Panc1 (cell line): ENCODE results near the gene ITIH5. TPM values are rescaled to one million over a fixed set of nuclear protein-coding genes. Genes with fewer than 3 reads are reported as not detected.

Experiments
- ATAC-seq: fragments of 200-7000 bp; cut with Tn5 transposase; 2 replicates; pipeline ENCODE4 v1.9.1; 2020; ENCODE audit warnings: mild to moderate bottlenecking, moderate library complexity
- BruUV-seq: library from RNA; stranded (reverse); fragments of 400-500 nt; replicated peaks from 2 replicates; lab custom pipeline; 2021; lab: Mats Ljungman, UMichigan
- CTCF ChIA-PET: fragments of 300-600 bp; sonication (Branson Sonifier 250); formaldehyde crosslinking; loops from one replicate; lab custom pipeline; 2022; ENCODE audit warnings: antibody characterized with exemption; lab: Charles Lee
- POLR2A ChIA-PET: fragments of 300-600 bp; sonication (Branson Sonifier 250); formaldehyde crosslinking; loops from one replicate; lab custom pipeline; 2022; ENCODE audit warnings: antibody characterized with exemption; lab: Charles Lee
- DNase-seq: peaks from one replicate; pipeline ENCODE4 v3.0.0-alpha.2; 2010; ENCODE audit warnings: low read depth, low spot score
- H3K27ac ChIP-seq: 2 replicates; pipeline ENCODE4 v1.5.1; 2011; ENCODE audit warnings: mild to moderate bottlenecking, low read length, inconsistent platforms
- H3K27me3 ChIP-seq: fragments of 200-500 bp; sonication (Bioruptor generic); 2 replicates; pipeline ENCODE4 v1.6.0; 2014; ENCODE audit warnings: low read length, inconsistent platforms; ENCODE audit not compliant: control insufficient read depth, insufficient read depth
- H3K36me3 ChIP-seq: fragments of 200-500 bp; sonication (Bioruptor generic); 2 replicates; pipeline ENCODE4 v1.5.1; 2014; ENCODE audit warnings: inconsistent platforms, mild to moderate bottlenecking, low read length, moderate library complexity; ENCODE audit not compliant: control insufficient read depth, insufficient read depth
- H3K4me1 ChIP-seq: 2 replicates; pipeline ENCODE4 v1.5.1; 2011; ENCODE audit warnings: inconsistent platforms, mild to moderate bottlenecking, low read length, moderate library complexity; ENCODE audit not compliant: control insufficient read depth, insufficient read depth
- H3K4me3 ChIP-seq, 2 experiments: 2 replicates each; pipeline ENCODE4 v1.5.1; 2011 to 2012; ENCODE audit warnings: low read depth in 2 of 2, low read length in 2 of 2, mild to moderate bottlenecking in 2 of 2, inconsistent platforms in 1 of 2, moderate library complexity in 1 of 2
- H3K9me3 ChIP-seq: fragments of 200-500 bp; sonication (Bioruptor generic); 2 replicates; pipeline ENCODE4 v1.5.1; 2014; ENCODE audit warnings: low read depth, mild to moderate bottlenecking, inconsistent platforms, low read length, moderate library complexity; ENCODE audit not compliant: control insufficient read depth, insufficient read depth
- CTCF ChIP-seq: fragments of 450-650 bp; IDR thresholded peaks from 2 replicates; pipeline ENCODE4 v1.5.1; 2017; ENCODE audit warnings: mild to moderate bottlenecking
- POLR2AphosphoS5 ChIP-seq: IDR thresholded peaks from 2 replicates; pipeline ENCODE4 v1.6.1; 2012; ENCODE audit warnings: mild to moderate bottlenecking, low read depth, low read length, moderate library complexity
- REST ChIP-seq, 2 experiments: IDR thresholded peaks; 2 replicates each; pipeline ENCODE4 v1.6.1; 2011 to 2012; ENCODE audit warnings: low read depth in 2 of 2, control low read depth in 1 of 2, low read length in 1 of 2, mild to moderate bottlenecking in 1 of 2, moderate library complexity in 1 of 2; ENCODE audit not compliant: insufficient read depth in 1 of 2
- SIN3A ChIP-seq: IDR thresholded peaks from 2 replicates; pipeline ENCODE4 v1.6.1; 2012; ENCODE audit warnings: low read depth, mild to moderate bottlenecking, low read length, moderate library complexity, borderline replicate concordance; ENCODE audit not compliant: insufficient read depth
- TCF7L2 ChIP-seq: IDR thresholded peaks from 2 replicates; pipeline ENCODE4 v1.6.1; 2011; ENCODE audit warnings: mild to moderate bottlenecking, low read depth, low read length, inconsistent platforms
- in situ Hi-C: cut with HindIII; loops from 2 replicates; pipeline ENCODE4 v1.10.0; 2016; ENCODE audit warnings: low sequenced_read_pairs, low pct_unique_long_range_greater_than_20kb
- intact Hi-C: fragments of 100-400 bp; cut with micrococcal nuclease; formaldehyde crosslinking; loops from one replicate; pipeline ENCODE4 v1.10.0; 2022; ENCODE audit not compliant: unreplicated experiment
- total RNA-seq: library from RNA; stranded (reverse); gene quantifications from one replicate; pipeline ENCODE4 v1.2.1, GENCODE V29; 2021; ENCODE audit not compliant: unreplicated experiment

Gene ITIH5
- total RNA-seq, 1 experiment from 2014 or later = not detected

GRCh38 chr10:7587168-7587864 lies 79.5 kb downstream of the ITIH5 start:
- Histone ChIP-seq H3K27me3 (no peaks in the 10 kb centered on the region), H3K9me3 (no peaks in the 10 kb centered on the region), H3K4me1 (no peaks in the 10 kb centered on the region), H3K27ac (no peak overlapping the region), H3K36me3 (no peaks in the 10 kb centered on the region), H3K4me3 (no peak overlapping the region)
- ChIA-PET POLR2A (no interaction called here), CTCF (no interaction called here)
- BruUV-seq = no TSS peak
- intact Hi-C loops = no loop called here
- ATAC-seq (no peak), DNase-seq (no peak)
- TF ChIP-seq TCF7L2 = no peak
- TF ChIP-seq SIN3A = no peak
- TF ChIP-seq REST (IDR thresholded peaks at IDR 0.05; ENCODE audit: insufficient read depth in 1 of 2, low read depth in 2 of 2, low read length in 1 of 2) = no peak
- TF ChIP-seq POLR2AphosphoS5 = no peak
- TF ChIP-seq CTCF = no peak
- in situ Hi-C loops = no loop called here

GRCh38 chr10:7585228-7585627 lies 81.5 kb downstream of the ITIH5 start:
- Histone ChIP-seq H3K27ac (no peak overlapping the region), H3K9me3 (no peaks in the 10 kb centered on the region), H3K4me3 (no peak overlapping the region), H3K36me3 (no peaks in the 10 kb centered on the region), H3K4me1 (no peaks in the 10 kb centered on the region), H3K27me3 (no peaks in the 10 kb centered on the region)
- TF ChIP-seq SIN3A (no peak), TCF7L2 (no peak), CTCF (no peak), POLR2AphosphoS5 (no peak), REST (IDR thresholded peaks at IDR 0.05; ENCODE audit: insufficient read depth in 1 of 2, low read depth in 2 of 2, low read length in 1 of 2) (no peak)
- no TSS peak for BruUV-seq
- DNase-seq (no peak), ATAC-seq (no peak)
- ChIA-PET CTCF (no interaction called here), POLR2A (no interaction called here)
- in situ Hi-C loops = no loop called here
- intact Hi-C loops = no loop called here
